A549 treated with ZK216348 at 1 μM for 4 hours (cell line): Measurements from ENCODE around the gene SMIM14. TPM values are rescaled to one million over a fixed set of nuclear protein-coding genes. Genes with fewer than 3 reads are reported as not detected.

Experiments used
- total RNA-seq: library from RNA; stranded (reverse); fragments of 200-300 nt; extraction: Qiagen RNA extraction; gene quantifications from 5 replicates; pipeline ENCODE4 v1.2.3, GENCODE V29; 2022; ENCODE audit warnings: low read depth

Gene SMIM14
- 11.4 to 17.6 TPM (median 15.9 TPM) in 5 replicates for total RNA-seq

GRCh38 chr4:39638354-39639239 is at the start of gene SMIM14:
TSS of gene SMIM14 (minus strand) at chr4:39638865. CDS start at chr4:39605145, 33,720 bp downstream.

GRCh38 chr4:39527296-39528060 is 111.2 kb downstream of the SMIM14 start, which contains the start of gene UGDH:
TSS of gene UGDH (minus strand) at chr4:39527439. CDS start at chr4:39521512, 5,927 bp downstream.

Other genes with a start within 250 kb of the SMIM14 start
- 0.06 to 0.14 TPM (median 0.11 TPM) in 5 replicates for gene KLB, start 231.9 kb downstream of the SMIM14 start, total RNA-seq
- 803 to 1,650 TPM (median 879 TPM) in 5 replicates for gene RPL9, start 179.9 kb downstream of the SMIM14 start, total RNA-seq
- 9.7 to 18.6 TPM (median 10.6 TPM) in 5 replicates for gene LIAS, start 179.8 kb downstream of the SMIM14 start, total RNA-seq
- gene UGDH, start 111.4 kb downstream of the SMIM14 start, total RNA-seq, result 228 to 399 TPM (median 248 TPM) in 5 replicates
- gene UBE2K, start 59.3 kb upstream of the SMIM14 start, total RNA-seq, result 79.2 to 98.2 TPM (median 82.0 TPM) in 5 replicates